HL-60 (cell line): ENCODE measurements around the gene PRUNE1.

Experiments used
- DNase-seq, 2 experiments: peaks; one replicate each; pipeline ENCODE4 v3.0.0-alpha.2; 2010 to 2020; ENCODE audit warnings: low read depth in 1 of 2, low spot score in 1 of 2
- H3K27ac ChIP-seq: fragments of 250-450 bp; sonication (Bioruptor Pico); replicated peaks from 2 replicates; pipeline ENCODE4 v1.5.1; 2020; ENCODE audit warnings: mild to moderate bottlenecking, moderate library complexity
- H3K27me3 ChIP-seq: fragments of 250-450 bp; sonication (Bioruptor Pico); 2 replicates; pipeline ENCODE4 v1.5.1; 2021; ENCODE audit warnings: mild to moderate bottlenecking, moderate library complexity; ENCODE audit not compliant: insufficient read depth, poor library complexity, severe bottlenecking
- H3K4me3 ChIP-seq: replicated peaks from 2 replicates; pipeline ENCODE4 v1.5.1; 2011; ENCODE audit warnings: mild to moderate bottlenecking, control low read depth, low read length; ENCODE audit not compliant: insufficient read depth
- CTCF ChIP-seq: IDR thresholded peaks from one replicate; pipeline ENCODE4 v1.5.1; 2011; ENCODE audit warnings: low read length, control low read depth, inconsistent platforms; ENCODE audit not compliant: insufficient read depth
- GABPA ChIP-seq: IDR thresholded peaks from 2 replicates; pipeline ENCODE4 v1.6.1; 2012; ENCODE audit warnings: low read depth
- POLR2AphosphoS5 ChIP-seq: IDR thresholded peaks from 2 replicates; pipeline ENCODE4 v1.6.1; 2012; ENCODE audit warnings: low read depth
- REST ChIP-seq: IDR thresholded peaks from 2 replicates; pipeline ENCODE4 v1.6.1; 2012; ENCODE audit warnings: low read depth; ENCODE audit not compliant: insufficient replicate concordance
- SPI1 ChIP-seq: IDR thresholded peaks from 2 replicates; pipeline ENCODE4 v1.6.1; 2012; ENCODE audit warnings: low read depth, mild to moderate bottlenecking, borderline replicate concordance

PRUNE1 gene

GRCh38 chr1:151062741-151063371 is 54.6 kb downstream of the PRUNE1 start:
- Histone ChIP-seq H3K27ac (no peak overlapping the region), H3K4me3 (no peak overlapping the region), H3K27me3 (no peaks in the 10 kb centered on the region)
- DNase-seq = no peak
- no peak for TF ChIP-seq SPI1
- no peak for TF ChIP-seq CTCF
- TF ChIP-seq POLR2AphosphoS5 = no peak
- TF ChIP-seq REST = no peak
- no peak for TF ChIP-seq GABPA

GRCh38 chr1:151065089-151065645 is 56.9 kb downstream of the PRUNE1 start:
- Histone ChIP-seq H3K27ac (no peak overlapping the region), H3K27me3 (no peaks in the 10 kb centered on the region), H3K4me3 (no peak overlapping the region)
- no peak for DNase-seq
- TF ChIP-seq POLR2AphosphoS5 = no peak
- TF ChIP-seq REST = no peak
- no peak for TF ChIP-seq CTCF
- no peak for TF ChIP-seq SPI1
- TF ChIP-seq GABPA = no peak

- Histone ChIP-seq H3K4me3 (no peak overlapping the region), H3K27ac (no peak overlapping the region), H3K27me3 (no peaks in the 10 kb centered on the region)
- no peak for TF ChIP-seq REST
- TF ChIP-seq POLR2AphosphoS5 = no peak
- no peak for TF ChIP-seq CTCF
- no peak for TF ChIP-seq SPI1
- no peak for TF ChIP-seq GABPA
- DNase-seq = no peak
Measured at GRCh38 chr1:151067185-151067584, 58.9 kb downstream of the PRUNE1 start.
